ENCODE results near the gene UGT1A10. TPM values are rescaled to one million over a fixed set of nuclear protein-coding genes. Genes with fewer than 3 reads are reported as not detected.
"Not testable (repeated sequence)": the region's sequence is repeated elsewhere in the genome, so short reads cannot be mapped to it uniquely, and the experiment has no call there.

UGT1A10 gene
- total RNA-seq, 4 donors from 2014 or later: 0.36 TPM; not detected in 3

- intact Hi-C loops (cut with DNase I; ENCODE audit: low total_unique reads): no loop called here
- no peak overlapping the region for H3K4me3 ChIP-seq (ENCODE audit: low read depth, poor library complexity, severe bottlenecking)
- TF ChIP-seq POLR2A (IDR thresholded peaks at IDR 0.05) (no peak), CTCF (IDR thresholded peaks at IDR 0.05) (no peak)
- WGBS, 2 donors: 85 to 89% methylated on average over 1 of the region's 1 CpG
- DNase-seq (ENCODE audit: low spot score in 2 of 2): no peak
These were observed 34.2 kb upstream of the UGT1A10 start for GRCh38 chr2:233602076-233602475.

GRCh38 chr2:233603520-233603919 is 32.7 kb upstream of the UGT1A10 start:
- no peak for DNase-seq (ENCODE audit: low spot score in 2 of 2)
- H3K4me3 ChIP-seq (ENCODE audit: low read depth, poor library complexity, severe bottlenecking): no peak overlapping the region
- 83 to 88% methylated on average over 4 of the region's 4 CpGs for WGBS, 2 donors
- TF ChIP-seq CTCF (IDR thresholded peaks at IDR 0.05): no peak
- no peak for TF ChIP-seq POLR2A (IDR thresholded peaks at IDR 0.05)
- intact Hi-C loops (cut with DNase I; ENCODE audit: low total_unique reads): no loop called here

- WGBS, 2 donors: 88 to 92% methylated on average over 3 of the region's 3 CpGs
- TF ChIP-seq POLR2A (IDR thresholded peaks at IDR 0.05): no peak
- no peak for TF ChIP-seq CTCF (IDR thresholded peaks at IDR 0.05)
These were observed 31.4 kb upstream of the UGT1A10 start for GRCh38 chr2:233604826-233605225.

GRCh38 chr2:233605680-233606079 is 30.6 kb upstream of the UGT1A10 start:
- no peak overlapping the region for H3K4me3 ChIP-seq (ENCODE audit: low read depth, poor library complexity, severe bottlenecking)
- TF ChIP-seq POLR2A (IDR thresholded peaks at IDR 0.05): no peak
- no peak for TF ChIP-seq CTCF (IDR thresholded peaks at IDR 0.05)
- no peak for DNase-seq (ENCODE audit: low spot score in 2 of 2)
- intact Hi-C loops (cut with DNase I; ENCODE audit: low total_unique reads): no loop called here
- WGBS, 2 donors: 88 to 89% methylated on average over 1 of the region's 1 CpG

More at GRCh38 chr2:233604826-233605225, 31.4 kb upstream of the UGT1A10 start:
- no peak for DNase-seq (ENCODE audit: low spot score in 2 of 2)
- intact Hi-C loops (cut with DNase I; ENCODE audit: low total_unique reads): no loop called here
- H3K4me3 ChIP-seq (ENCODE audit: low read depth, poor library complexity, severe bottlenecking): no peak overlapping the region

GRCh38 chr2:233611284-233611683 is 25.0 kb upstream of the UGT1A10 start:
- intact Hi-C loops (cut with DNase I; ENCODE audit: low total_unique reads): no loop called here
- TF ChIP-seq CTCF (IDR thresholded peaks at IDR 0.05): no peak
- TF ChIP-seq POLR2A (IDR thresholded peaks at IDR 0.05): no peak
- no peak for DNase-seq (ENCODE audit: low spot score in 2 of 2)
- no peak overlapping the region for H3K4me3 ChIP-seq (ENCODE audit: low read depth, poor library complexity, severe bottlenecking)
- 78 to 84% methylated on average over 4 of the region's 4 CpGs for WGBS, 2 donors

- DNase-seq (ENCODE audit: low spot score in 2 of 2); intact Hi-C loops (cut with DNase I; ENCODE audit: low total_unique reads); H3K4me3 ChIP-seq (ENCODE audit: low read depth, poor library complexity, severe bottlenecking): not testable (repeated sequence)
- WGBS, 2 donors: 40 to 55% methylated on average over 5 of the region's 5 CpGs
These were observed 18.8 kb upstream of the UGT1A10 start, which contains the start of gene UGT1A8 for GRCh38 chr2:233617476-233617875. TSS of gene UGT1A8 (plus strand) at chr2:233617633. CDS start at chr2:233617708, 75 bp downstream.
